Astrocyte (in vitro differentiated cells and primary cell): ENCODE measurements around the gene PRKAG2. TPM values are rescaled to one million over a fixed set of nuclear protein-coding genes. Genes with fewer than 3 reads are reported as not detected.

Experiments used
- DNase-seq: peaks from one replicate; pipeline ENCODE4 v3.0.0-alpha.2; 2010; ENCODE audit warnings: low read depth
- FAIRE-seq: peaks from 2 replicates; lab custom pipeline; 2011; peaks lifted over from hg19 to GRCh38; lab: Jason Lieb, UNC
- H2AFZ ChIP-seq: 2 replicates; pipeline ENCODE4 v1.6.0; 2012; ENCODE audit warnings: low read depth, low read length, inconsistent platforms
- H3K27ac ChIP-seq: 2 replicates; pipeline ENCODE4 v1.5.1; 2011; ENCODE audit warnings: low read depth, low read length, inconsistent platforms
- H3K27me3 ChIP-seq: 2 replicates; pipeline ENCODE4 v1.6.0; 2011; ENCODE audit warnings: low read length, inconsistent platforms; ENCODE audit not compliant: insufficient read depth
- H3K36me3 ChIP-seq: 2 replicates; pipeline ENCODE4 v1.5.1; 2011; ENCODE audit warnings: low read length, inconsistent platforms; ENCODE audit not compliant: insufficient read depth
- H3K4me1 ChIP-seq: 2 replicates; pipeline ENCODE4 v1.5.1; 2011; ENCODE audit warnings: low read length, inconsistent platforms; ENCODE audit not compliant: insufficient read depth
- H3K4me2 ChIP-seq: 2 replicates; pipeline ENCODE4 v1.6.0; 2012; ENCODE audit warnings: low read length, inconsistent platforms
- H3K4me3 ChIP-seq: 2 replicates; pipeline ENCODE4 v1.5.1; 2011; ENCODE audit warnings: low read depth, mild to moderate bottlenecking, low read length, inconsistent platforms; ENCODE audit not compliant: insufficient read depth
- H3K79me2 ChIP-seq: 2 replicates; pipeline ENCODE4 v1.6.0; 2012; ENCODE audit warnings: mild to moderate bottlenecking, low read length, inconsistent platforms; ENCODE audit not compliant: insufficient read depth
- H3K9ac ChIP-seq: 2 replicates; pipeline ENCODE4 v1.6.0; 2012; ENCODE audit warnings: mild to moderate bottlenecking, low read length, inconsistent platforms
- H3K9me3 ChIP-seq: 2 replicates; pipeline ENCODE4 v1.5.1; 2012; ENCODE audit warnings: low read depth, mild to moderate bottlenecking, low read length, inconsistent platforms; ENCODE audit not compliant: insufficient read depth
- H4K20me1 ChIP-seq: 2 replicates; pipeline ENCODE4 v1.6.0; 2012; ENCODE audit warnings: low read length, inconsistent platforms; ENCODE audit not compliant: insufficient read depth
- H3K27ac Mint-ChIP-seq: one replicate; pipeline ENCODE4 v1.8.0; 2021; ENCODE audit warnings: mild to moderate bottlenecking, mixed read lengths; ENCODE audit not compliant: unreplicated experiment
- H3K27me3 Mint-ChIP-seq: one replicate; pipeline ENCODE4 v1.8.0; 2021; ENCODE audit warnings: low read depth, mixed read lengths; ENCODE audit not compliant: unreplicated experiment
- H3K36me3 Mint-ChIP-seq: one replicate; pipeline ENCODE4 v1.8.0; 2021; ENCODE audit warnings: low read depth, mixed read lengths; ENCODE audit not compliant: unreplicated experiment
- H3K4me1 Mint-ChIP-seq: one replicate; pipeline ENCODE4 v1.8.0; 2021; ENCODE audit warnings: low read depth, mixed read lengths; ENCODE audit not compliant: unreplicated experiment
- H3K4me3 Mint-ChIP-seq: one replicate; pipeline ENCODE4 v1.8.0; 2021; ENCODE audit warnings: mild to moderate bottlenecking, moderate library complexity, mixed read lengths; ENCODE audit not compliant: unreplicated experiment
- H3K9me3 Mint-ChIP-seq: one replicate; pipeline ENCODE4 v1.8.0; 2021; ENCODE audit warnings: mild to moderate bottlenecking, mixed read lengths; ENCODE audit not compliant: unreplicated experiment
- CTCF ChIP-seq: IDR thresholded peaks from 2 replicates; pipeline ENCODE4 v1.5.1; 2011; ENCODE audit warnings: low read depth, mild to moderate bottlenecking, inconsistent platforms, low read length, moderate library complexity; ENCODE audit not compliant: insufficient read depth
- EZH2 ChIP-seq: IDR thresholded peaks from 2 replicates; pipeline ENCODE4 v1.6.1; 2012; ENCODE audit warnings: mild to moderate bottlenecking, low read length, inconsistent platforms; ENCODE audit not compliant: insufficient read depth
- total RNA-seq: library from RNA; stranded (reverse); gene quantifications from 2 replicates; pipeline ENCODE4 v1.2.1, GENCODE V29; 2021

The PRKAG2 gene
- total RNA-seq, 1 donor from 2014 or later, result 40.7 TPM

DNA sequence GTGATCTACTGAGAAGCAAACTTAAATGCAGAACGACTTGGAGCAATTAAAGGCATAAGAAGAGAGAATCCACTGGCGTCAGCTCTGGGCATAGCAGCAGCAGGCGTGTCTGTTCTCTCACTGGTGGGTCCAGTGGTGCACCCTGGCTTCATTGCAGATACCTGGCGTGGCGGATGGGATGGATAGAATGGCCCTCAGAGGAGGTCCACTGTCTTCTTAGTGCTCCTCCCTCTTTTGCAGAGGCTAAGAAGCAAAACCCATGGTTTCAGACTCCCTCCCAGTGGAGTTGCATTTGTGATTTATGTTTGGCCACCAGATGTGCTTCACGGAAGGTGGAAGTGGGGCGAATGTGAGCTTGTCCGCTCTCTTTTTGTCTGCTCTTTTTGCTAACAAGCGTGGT, 28.4 kb upstream of the PRKAG2 start:
- Histone ChIP-seq H3K9me3 (no peaks in the 10 kb centered on the region), H3K4me2 (no peak overlapping the region), H3K4me1 (no peaks in the 10 kb centered on the region), H3K79me2 (no peaks in the 10 kb centered on the region), H3K36me3 (no peaks in the 10 kb centered on the region), H3K9ac (no peak overlapping the region), H3K27ac (no peak overlapping the region), H2AFZ (no peak overlapping the region), H4K20me1 (no peaks in the 10 kb centered on the region), H3K27me3 (peaks cover 7% of the 10 kb centered on the region), H3K4me3 (no peak overlapping the region)
- peaks cover 10% of the 10 kb centered on the region for H3K4me1 Mint-ChIP-seq
- peaks cover 37% of the 10 kb centered on the region for H3K27me3 Mint-ChIP-seq
- FAIRE-seq (no peak), DNase-seq (no peak)
- H3K9me3 Mint-ChIP-seq, result peaks cover 12% of the 10 kb centered on the region
- H3K36me3 Mint-ChIP-seq, result no peaks in the 10 kb centered on the region
- H3K27ac Mint-ChIP-seq, result no peak overlapping the region
- no peak overlapping the region for H3K4me3 Mint-ChIP-seq
- no peak for TF ChIP-seq CTCF
- no peak for TF ChIP-seq EZH2

GRCh38 chr7:151904270-151904669, 27.4 kb upstream of the PRKAG2 start:
- peaks cover 12% of the 10 kb centered on the region for H3K9me3 Mint-ChIP-seq
- Histone ChIP-seq H3K4me1 (no peaks in the 10 kb centered on the region), H4K20me1 (no peaks in the 10 kb centered on the region), H3K79me2 (no peaks in the 10 kb centered on the region), H3K9ac (no peak overlapping the region), H3K9me3 (no peaks in the 10 kb centered on the region), H3K4me3 (no peak overlapping the region), H2AFZ (no peak overlapping the region), H3K4me2 (no peak overlapping the region), H3K27ac (no peak overlapping the region), H3K27me3 (peaks cover 12% of the 10 kb centered on the region), H3K36me3 (no peaks in the 10 kb centered on the region)
- no peak for DNase-seq
- no peak overlapping the region for H3K27ac Mint-ChIP-seq
- peaks cover 47% of the 10 kb centered on the region for H3K27me3 Mint-ChIP-seq
- no peaks in the 10 kb centered on the region for H3K36me3 Mint-ChIP-seq
- peaks cover 19% of the 10 kb centered on the region for H3K4me1 Mint-ChIP-seq
- FAIRE-seq, result no peak
- H3K4me3 Mint-ChIP-seq, result no peak overlapping the region
- TF ChIP-seq EZH2 (no peak), CTCF (no peak)

- TF ChIP-seq CTCF (no peak), EZH2 (no peak)
- H3K36me3 Mint-ChIP-seq, result no peaks in the 10 kb centered on the region
- no peak overlapping the region for H3K27ac ChIP-seq
- peaks cover 19% of the 10 kb centered on the region for H3K4me1 Mint-ChIP-seq
- H3K4me2 ChIP-seq, result no peak overlapping the region
- H3K4me3 ChIP-seq, result no peak overlapping the region
- no peaks in the 10 kb centered on the region for H3K36me3 ChIP-seq
- DNase-seq (no peak), FAIRE-seq (no peak)
- no peaks in the 10 kb centered on the region for H3K79me2 ChIP-seq
- peaks cover 12% of the 10 kb centered on the region for H3K9me3 Mint-ChIP-seq
- H2AFZ ChIP-seq, result no peak overlapping the region
- peaks cover 12% of the 10 kb centered on the region for H3K27me3 ChIP-seq
- no peaks in the 10 kb centered on the region for H4K20me1 ChIP-seq
- H3K9ac ChIP-seq, result no peak overlapping the region
- H3K27me3 Mint-ChIP-seq, result peaks cover 50% of the 10 kb centered on the region
- no peaks in the 10 kb centered on the region for H3K9me3 ChIP-seq
- H3K4me3 Mint-ChIP-seq, result no peak overlapping the region
- no peak overlapping the region for H3K27ac Mint-ChIP-seq
- H3K4me1 ChIP-seq, result no peaks in the 10 kb centered on the region
These were observed 26.5 kb upstream of the PRKAG2 start for GRCh38 chr7:151903249-151904032.
